DMS79 (cell line): ENCODE data around the gene MDK.
"Not testable (repeated sequence)": the region's sequence is repeated elsewhere in the genome, so short reads cannot be mapped to it uniquely, and the experiment has no call there.

Experiments used
- DNase-seq: peaks from one replicate; lab custom pipeline; 2025; lab: John Stamatoyannopoulos, UW

The MDK gene

GRCh38 chr11:46367244-46367915, 14.1 kb upstream of the MDK start:
- DNase-seq = no peak

- no peak for DNase-seq
These were observed 13.6 kb upstream of the MDK start for GRCh38 chr11:46367916-46368267.

DNA sequence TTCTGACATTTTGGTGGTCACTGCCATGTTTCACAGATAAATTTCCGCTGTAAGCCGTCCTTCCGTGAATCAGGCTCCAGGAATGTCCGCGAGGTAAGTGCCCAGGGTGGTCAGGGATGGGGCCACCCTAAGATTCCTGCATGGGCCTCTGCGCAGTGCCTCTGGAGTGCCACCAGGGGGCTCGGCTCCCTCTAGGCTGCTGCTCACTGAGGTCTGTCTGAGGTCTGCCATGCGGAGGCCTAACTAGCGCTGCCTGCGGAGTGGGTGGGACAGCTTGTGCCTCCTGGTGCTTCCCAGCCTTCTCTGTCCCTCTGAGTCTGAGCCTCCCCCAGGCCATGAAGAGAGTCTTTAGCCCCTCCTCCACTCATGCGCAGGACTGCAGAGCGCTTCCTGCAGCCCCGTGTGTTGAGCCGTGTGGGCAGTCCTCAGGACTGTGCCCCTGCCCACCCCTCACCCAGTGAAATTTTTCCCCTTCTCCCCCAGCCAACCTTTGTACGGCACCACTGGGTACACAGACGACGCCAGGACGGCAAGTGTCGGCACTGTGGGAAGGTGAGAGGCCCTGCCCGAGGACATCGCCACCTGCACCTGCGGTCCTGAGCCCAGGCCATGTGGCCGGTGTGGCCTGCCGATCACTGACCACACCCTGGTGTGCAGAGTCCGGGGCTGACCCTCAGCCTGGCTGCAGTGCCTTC, 11.9 kb upstream of the MDK start:
- peak; percentile 62 for DNase-seq

DNA sequence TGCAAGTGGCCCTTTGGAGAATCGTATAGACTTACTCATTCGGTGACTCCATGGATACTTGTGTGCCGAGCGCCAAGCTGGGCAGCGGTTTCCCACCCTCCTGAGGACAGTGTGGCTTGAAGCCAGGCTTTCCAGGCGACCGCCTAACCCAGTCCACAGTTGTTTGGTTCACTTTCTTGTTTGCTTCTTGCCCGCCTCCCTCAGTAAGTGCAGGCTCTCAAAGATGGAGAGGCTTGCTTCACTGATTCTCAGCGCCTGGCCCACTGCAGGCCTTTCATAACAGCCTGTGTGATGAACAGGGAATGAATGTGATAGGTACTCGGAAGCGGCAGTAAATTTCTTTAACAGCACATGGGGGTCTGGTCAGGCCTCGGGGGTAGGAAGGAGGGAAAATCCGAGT, 11.2 kb upstream of the MDK start:
- peak; percentile 85 for DNase-seq

DNA sequence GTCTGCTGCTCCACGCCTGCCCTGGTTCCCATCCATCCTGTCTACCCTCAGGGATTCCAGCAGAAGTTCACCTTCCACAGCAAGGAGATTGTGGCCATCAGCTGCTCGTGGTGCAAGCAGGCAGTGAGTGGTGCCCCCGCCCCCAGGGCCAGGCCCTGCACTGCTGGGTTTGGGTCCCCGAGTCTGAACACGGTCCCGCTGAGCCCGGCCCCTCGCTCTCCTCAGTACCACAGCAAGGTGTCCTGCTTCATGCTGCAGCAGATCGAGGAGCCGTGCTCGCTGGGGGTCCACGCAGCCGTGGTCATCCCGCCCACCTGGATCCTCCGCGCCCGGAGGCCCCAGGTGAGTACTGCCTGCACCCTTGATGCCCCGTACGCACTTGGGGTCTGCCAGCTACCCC, 10.2 kb upstream of the MDK start:
- DNase-seq = not testable (repeated sequence)

DNA sequence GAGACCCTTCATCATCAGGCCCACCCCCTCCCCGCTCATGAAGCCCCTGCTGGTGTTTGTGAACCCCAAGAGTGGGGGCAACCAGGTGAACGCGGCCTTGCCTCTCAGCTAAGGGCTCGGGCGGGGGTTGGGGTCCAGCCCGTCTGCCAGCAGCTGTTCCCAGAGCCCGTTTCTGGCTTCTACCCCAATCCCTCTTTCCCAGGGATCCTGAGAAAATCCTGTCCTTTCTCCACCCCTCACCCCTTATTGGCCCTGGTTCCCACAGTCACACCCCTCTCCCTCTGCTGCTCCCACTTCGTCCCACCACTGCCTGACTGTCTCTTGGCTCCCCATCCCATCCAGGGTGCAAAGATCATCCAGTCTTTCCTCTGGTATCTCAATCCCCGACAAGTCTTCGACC, 9.4 kb upstream of the MDK start:
- no peak for DNase-seq

- DNase-seq = not testable (repeated sequence)
These were observed 9.0 kb upstream of the MDK start for GRCh38 chr11:46372501-46372900.

GRCh38 chr11:46373787-46374740, 7.4 kb upstream of the MDK start:
- no peak for DNase-seq

DNA sequence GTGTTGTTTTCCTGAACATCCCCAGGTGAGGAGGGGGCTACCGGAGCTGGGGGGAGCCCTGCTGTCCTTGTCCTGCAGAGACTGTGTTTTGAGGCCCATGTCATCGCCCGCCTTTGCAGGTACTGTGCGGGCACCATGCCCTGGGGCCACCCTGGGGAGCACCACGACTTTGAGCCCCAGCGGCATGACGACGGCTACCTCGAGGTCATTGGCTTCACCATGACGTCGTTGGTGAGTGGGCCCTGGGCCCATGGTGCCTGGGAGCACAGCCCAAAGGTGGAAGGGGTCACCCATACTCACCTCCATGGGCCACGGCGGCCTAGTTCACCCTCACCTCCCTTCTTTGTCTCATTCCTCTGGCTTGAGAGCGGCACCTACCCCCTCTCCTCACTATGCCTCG, 6.7 kb upstream of the MDK start:
- no peak for DNase-seq

DNA sequence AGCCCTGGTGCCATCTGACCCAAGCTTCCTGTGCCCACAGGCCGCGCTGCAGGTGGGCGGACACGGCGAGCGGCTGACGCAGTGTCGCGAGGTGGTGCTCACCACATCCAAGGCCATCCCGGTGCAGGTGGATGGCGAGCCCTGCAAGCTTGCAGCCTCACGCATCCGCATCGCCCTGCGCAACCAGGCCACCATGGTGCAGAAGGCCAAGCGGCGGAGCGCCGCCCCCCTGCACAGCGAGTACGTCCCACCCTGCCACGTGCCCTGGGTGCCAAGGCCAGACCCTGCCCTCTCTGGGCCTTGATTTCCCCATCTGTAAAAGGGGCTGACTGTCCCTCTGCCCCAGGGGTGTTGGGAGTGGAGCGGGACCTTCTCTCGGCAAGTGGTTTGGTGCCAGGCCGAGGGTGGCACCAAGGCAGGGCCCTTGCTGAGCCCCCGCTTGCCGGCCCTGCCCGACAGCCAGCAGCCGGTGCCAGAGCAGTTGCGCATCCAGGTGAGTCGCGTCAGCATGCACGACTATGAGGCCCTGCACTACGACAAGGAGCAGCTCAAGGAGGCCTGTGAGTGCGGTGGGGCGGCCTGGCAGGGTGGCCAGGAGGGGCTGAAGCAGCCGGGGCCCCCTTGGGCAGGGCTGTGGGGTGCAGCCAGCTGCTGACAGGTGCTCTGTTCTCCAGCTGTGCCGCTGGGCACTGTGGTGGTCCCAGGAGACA, 5.9 kb upstream of the MDK start:
- no peak for DNase-seq

DNA sequence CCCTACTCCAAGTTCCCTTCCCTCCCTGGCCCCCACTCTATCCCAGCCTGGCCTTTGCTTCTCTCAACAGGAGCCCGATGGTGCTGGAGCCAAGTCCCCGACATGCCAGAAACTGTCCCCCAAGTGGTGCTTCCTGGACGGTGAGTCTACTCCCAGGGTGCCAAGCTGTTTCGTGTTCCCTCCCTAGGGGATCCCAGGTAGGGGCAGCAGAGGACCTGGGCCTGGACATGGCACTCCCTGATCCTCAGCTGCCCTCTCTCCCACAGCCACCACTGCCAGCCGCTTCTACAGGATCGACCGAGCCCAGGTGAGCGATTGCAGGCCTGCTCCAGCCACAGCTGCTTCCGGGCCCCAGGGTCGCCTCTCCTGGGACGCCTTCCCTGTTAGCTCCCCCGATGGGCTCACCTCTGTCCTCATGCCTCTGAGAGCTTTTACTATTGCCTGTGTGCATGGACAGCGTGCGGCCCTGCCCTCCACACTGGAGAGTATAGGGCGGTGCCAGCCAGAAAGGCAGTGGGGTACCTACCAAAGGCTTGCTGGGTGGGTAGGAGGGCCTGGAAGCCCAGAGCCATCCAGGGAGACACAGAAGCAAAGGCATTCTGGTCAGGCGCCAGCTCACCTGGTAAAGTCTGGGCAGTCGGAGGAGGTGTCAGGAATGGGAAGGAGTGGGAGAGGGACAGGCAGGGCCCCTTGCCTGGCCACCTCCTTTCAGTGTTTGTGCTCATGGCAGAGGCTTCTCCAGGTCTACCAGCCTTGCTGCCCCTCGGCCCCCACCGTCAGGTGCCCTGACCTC, 5.0 kb upstream of the MDK start:
- DNase-seq = no peak

DNA sequence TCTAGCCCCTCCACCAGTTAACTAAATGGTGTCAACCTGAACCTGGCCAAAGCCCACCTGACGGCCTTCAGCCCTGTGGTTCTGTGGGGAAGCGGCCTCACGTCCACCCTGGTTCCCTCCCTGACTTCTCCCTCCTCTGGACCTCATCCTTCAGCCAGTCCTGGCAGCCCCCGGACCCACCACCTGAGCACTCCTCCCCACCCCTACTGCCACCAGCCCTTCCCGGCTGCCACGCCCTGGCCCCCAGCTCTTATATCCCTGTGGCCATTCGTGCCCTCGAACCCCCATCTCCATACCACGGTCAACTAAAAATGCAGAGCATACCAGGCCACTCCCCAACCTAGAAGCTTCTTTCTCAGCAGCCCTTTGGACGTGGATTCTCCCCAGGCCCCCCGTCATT, 4.2 kb upstream of the MDK start:
- no peak for DNase-seq

GRCh38 chr11:46377831-46378230, 3.6 kb upstream of the MDK start:
- no peak for DNase-seq

DNA sequence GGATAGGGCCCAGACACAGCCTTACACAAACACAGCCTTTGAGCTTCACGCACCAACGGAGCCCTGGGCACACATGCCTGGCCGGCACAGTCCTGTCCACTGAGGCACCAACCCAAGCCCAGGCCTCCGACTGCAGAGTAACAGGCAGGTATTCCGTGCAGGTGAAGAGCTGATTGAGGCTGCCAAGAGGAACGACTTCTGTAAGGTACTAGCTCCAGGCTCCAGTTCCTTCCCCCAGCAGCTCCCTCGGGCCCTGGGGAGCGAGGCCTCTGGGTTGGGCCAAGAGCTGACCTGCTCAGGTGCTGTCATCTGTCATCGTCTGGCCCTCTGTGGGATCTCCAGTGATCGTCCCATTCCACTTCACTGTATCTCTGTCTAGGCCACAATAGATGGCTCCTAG, 3.2 kb upstream of the MDK start:
- no peak for DNase-seq

- DNase-seq = no peak
These were observed 2.5 kb upstream of the MDK start for GRCh38 chr11:46378811-46379481.

DNA sequence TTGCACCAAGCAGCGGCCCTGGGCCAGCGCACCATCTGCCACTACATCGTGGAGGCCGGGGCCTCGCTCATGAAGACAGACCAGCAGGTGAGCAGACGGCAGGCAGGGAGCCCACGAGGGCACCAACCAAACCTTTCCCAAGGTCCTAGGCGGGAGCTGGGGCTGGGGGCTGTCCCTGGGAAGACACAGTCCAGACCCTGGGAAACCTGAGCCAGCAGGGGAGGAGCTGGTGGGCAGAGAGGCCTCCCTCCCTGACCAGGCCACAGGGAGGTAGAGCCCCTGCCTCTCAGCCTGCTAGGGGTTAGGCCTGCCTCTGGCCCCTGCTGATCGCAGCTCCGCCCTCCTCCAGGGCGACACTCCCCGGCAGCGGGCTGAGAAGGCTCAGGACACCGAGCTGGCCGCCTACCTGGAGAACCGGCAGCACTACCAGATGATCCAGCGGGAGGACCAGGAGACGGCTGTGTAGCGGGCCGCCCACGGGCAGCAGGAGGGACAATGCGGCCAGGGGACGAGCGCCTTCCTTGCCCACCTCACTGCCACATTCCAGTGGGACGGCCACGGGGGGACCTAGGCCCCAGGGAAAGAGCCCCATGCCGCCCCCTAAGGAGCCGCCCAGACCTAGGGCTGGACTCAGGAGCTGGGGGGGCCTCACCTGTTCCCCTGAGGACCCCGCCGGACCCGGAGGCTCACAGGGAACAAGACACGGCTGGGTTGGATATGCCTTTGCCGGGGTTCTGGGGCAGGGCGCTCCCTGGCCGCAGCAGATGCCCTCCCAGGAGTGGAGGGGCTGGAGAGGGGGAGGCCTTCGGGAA, 1.8 kb upstream of the MDK start:
- DNase-seq = peak; percentile 17

DNA sequence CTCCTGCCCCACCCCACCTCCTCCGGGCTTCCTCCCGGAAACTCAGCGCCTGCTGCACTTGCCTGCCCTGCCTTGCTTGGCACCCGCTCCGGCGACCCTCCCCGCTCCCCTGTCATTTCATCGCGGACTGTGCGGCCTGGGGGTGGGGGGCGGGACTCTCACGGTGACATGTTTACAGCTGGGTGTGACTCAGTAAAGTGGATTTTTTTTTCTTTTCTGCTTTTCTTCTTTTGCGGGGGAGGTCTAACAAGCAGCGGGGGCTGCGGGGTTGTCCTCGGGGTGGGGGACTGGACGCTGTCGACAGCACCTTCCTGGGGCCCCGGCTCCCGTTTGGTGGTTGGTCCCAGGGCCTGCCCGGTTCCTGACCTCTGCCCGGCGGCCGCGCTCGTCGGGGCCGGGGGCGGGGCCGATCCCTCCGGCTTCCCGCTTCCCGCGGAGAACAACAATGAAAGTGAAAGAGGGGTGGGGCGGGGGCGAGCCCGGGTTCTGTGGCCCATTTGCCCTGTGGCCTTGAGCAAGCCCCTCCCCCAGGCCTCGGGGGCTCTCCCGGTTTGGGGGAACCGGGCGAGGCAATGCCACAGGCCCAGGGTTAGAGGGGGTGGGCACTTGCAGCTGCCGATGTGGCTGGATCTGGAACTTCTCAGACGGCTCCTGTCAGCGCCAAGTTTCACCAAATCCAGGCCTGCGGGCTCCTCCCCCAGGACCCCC, 975 bp upstream of the MDK start:
- DNase-seq = peak; percentile 74

- DNase-seq = peak; percentile 43
These were observed 563 bp downstream of the MDK start for GRCh38 chr11:46381819-46382645.
